Hippocampal formation (tissue), 2 donors: ENCODE results near the gene AK8.
"Not testable (repeated sequence)": the region's sequence is repeated elsewhere in the genome, so short reads cannot be mapped to it uniquely, and the experiment has no call there.

ENCODE experiments used
- DNase-seq, 2 donors: peaks; one replicate each; lab custom pipeline; 2025; lab: John Stamatoyannopoulos, UW

Gene AK8

GRCh38 chr9:132742821-132743311 lies 135.2 kb downstream of the AK8 start:
- no peak for DNase-seq

GRCh38 chr9:132740526-132741309 lies 137.4 kb downstream of the AK8 start:
- DNase-seq = no peak

DNA sequence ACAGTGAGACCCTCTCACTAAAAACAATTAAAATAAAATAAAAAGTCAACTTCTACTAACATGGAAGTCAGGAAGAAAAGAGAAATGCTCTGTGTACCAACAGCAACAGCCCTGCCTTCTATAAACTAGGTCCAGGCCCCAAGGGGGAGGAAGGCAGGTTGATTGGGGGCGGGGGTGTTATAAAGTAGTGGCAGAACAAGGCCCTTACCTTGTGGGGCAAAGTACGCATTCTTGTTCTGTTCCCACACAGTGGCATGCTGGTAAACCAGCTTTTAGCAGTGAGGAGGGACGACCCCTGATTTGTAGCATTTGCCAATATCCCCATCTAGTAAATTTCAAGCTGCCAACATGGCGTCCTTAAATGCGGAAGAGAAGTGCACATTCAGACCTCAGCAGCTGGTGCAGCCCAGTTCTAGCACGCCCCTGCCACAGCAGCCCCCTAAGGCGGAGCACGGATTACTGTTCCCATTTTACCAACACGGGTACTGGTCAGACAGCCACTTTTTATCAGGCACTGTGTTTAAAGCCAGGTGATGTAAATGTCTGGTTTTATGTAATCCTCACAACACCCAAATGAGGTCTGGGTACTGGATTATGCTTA lies 138.3 kb downstream of the AK8 start:
- DNase-seq = no peak

DNA sequence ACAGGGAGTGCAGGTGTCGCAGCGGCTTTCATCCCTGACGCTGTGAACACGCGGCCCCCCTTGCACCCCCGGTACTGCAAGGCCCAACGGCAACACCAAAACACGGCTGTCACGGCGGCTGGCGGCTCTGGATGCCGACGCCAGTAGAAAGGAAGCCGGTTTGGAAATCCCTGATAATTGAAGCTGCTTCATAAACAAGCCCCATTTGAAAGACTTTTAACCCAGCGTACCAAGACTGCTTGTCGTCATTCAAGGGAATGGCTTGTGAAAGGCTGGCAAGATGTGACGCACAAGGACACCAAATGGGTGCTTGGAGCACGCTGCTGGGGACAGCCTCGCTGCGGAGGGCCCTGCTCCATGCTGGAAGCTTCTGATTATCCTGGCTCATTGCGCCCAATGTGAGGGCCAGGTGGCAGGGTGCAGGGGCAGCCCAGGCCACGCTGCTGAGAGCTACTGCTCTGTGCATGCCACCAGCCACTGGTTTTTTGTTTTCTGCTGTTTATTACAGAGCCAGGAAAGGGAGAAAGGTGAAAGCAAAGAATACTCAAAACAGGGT lies 144.7 kb downstream of the AK8 start:
- DNase-seq = no peak

DNA sequence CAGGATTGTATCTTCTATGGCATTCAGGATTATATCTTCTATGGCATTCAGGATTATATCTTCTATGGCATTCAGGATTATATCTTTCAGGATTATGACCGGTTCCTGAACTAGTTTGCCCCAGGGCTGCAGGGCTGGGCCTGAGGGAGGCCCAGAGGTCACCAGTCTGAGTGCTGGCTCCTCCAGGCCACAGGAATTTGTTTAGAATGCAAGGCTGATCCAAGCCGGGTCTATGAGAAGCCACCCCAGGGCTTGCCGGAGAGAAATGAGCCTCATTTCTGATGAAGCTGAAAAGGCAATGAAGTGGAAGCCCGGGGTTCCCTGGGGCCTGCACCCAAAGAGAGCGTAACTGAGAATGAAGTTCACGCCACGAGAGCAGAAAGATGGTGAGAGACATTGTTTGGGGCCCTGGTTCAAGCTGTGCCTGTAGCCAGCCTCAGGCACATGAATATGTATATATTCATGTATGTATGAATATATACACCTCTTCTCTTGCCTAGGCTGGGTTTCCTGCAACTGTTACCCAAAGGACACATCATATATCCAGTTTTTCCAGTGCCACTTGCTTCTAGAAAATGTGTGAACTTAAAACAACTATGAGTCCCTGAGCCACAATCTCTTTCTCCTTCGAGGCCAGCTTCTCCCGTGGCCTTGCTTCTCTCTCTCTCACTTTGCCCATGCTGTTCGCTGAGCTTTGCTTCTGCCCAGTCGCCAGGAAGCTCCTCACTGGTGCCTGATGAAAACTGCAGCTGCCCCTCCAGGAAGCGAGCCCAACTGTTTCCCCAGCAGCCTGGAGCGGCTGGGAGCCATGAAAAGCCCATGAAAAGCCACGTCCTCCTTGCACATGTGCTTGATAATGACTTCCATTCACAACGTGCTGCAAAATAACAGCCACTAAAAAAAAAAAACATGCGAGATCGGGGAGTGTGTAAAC lies 145.5 kb downstream of the AK8 start:
- DNase-seq = peak in 1 of 2 donors; percentile 42

DNA sequence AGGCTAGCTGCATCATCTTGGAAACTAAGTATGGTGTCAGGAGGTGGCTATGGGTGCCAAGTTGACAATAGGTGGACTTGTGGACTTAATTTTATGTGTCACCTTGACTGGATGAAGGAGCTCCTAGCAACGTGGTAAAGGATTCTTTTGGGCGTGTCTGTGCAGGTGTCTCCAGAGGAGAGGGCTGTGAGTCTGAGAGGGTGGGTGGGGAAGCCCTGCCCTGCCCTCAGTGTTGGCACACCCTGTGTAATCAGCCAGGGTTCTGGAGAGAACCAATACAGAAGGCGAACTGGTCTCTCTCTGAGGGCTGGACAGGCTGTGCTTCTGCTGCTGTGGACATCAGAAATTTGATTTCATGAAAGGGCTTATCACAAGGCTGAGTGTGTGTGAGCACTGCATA lies 146.9 kb downstream of the AK8 start:
- DNase-seq = no peak

DNA sequence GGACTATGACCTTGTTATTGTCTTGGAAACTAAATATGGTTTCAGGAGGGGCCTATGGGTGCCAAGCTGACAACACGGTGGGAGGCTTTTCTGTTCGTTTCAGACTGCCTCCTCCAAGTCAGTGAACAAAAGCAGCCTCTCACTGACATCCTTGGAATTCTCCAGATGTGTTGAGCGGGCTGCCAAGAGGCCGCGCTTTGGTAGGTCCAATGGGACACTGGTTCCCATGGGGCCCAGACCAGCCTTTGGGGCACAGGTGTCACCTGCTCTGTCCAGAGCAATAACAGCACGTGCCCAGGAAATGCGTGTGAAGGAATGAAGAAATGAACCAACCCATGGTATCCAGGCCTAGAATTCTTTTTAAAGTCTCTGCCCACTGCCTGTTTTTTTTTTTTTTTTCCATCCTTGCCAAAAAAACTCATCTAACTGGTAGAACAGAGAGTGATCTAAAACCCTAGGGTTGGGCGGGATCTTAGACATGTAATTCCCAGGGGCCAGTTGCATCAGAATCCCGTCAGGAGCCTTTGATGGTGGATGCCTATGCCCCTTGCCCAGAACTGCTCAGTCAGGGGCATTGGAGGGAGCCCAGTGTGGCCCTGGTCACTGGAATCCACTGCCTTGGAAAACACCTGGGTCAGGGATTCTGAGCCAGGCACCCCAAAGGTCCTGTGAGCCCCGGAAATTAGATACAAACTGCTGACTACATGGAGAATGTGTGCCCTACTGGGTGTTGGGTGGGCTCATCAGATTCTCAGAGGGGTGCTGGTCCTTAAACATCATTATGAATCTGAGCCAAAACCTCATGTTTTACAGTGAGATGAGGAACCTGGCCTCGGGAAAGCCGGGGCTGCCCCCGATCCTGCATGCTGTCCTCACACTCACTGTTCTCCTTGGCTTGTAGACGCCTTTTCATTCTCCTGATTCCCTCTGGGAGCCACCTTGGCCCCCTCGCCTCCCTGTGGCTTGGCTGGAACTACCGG lies 147.7 kb downstream of the AK8 start:
- DNase-seq = no peak

DNA sequence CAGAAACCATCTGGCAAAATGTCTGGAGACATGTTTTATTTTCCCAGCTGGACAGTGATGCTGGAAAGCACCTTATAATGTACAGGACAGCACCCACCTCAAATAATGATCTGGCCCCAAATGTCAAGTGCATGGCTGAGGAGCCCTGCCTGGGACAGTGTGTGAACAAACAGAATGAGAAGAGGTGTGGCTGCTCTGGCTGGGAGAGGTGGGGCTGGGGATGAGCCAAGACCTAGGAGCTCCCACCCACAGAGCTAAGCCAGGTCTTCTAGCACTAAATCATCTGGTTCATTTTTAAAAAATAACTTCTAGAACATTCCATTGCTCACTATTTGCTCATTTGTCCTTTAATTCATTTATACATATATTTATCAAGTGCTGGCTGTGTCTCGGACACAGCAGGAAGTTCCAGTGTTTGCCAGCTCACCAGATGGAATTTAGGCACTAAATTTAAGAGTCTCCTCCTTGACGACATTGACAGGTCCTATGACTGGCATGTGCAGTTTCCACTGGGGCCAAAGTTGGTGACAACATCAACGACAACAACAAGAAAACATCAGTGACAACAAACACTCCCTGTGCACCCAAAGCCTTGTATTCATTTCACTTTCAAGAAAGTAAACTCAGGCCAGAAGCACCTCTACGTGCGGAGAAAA lies 148.7 kb downstream of the AK8 start:
- no peak for DNase-seq

DNA sequence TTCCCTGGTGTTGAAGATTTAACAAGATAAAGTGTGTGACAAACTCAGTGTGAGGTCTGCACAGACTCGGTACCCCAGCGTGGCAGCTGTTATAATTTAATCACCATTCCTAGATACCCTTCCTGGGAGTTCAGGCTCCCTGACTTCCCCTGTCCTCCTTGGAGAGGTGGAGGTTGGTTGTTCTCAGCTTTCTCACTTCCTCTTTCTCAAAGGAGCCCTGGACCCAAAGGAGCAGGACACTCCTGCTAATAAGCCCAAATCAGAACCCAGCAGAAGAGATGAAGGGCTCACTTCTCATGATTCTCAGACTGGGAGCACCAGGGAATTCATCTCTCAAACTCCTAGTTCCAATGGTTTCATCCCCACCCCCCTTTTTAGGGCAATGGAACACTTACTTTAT lies 149.6 kb downstream of the AK8 start:
- DNase-seq = no peak

GRCh38 chr9:132728071-132728470 lies 150.0 kb downstream of the AK8 start:
- no peak for DNase-seq

- no peak for DNase-seq
These were observed 151.4 kb downstream of the AK8 start for GRCh38 chr9:132726576-132727130.

GRCh38 chr9:132725306-132725705 lies 152.8 kb downstream of the AK8 start:
- DNase-seq = no peak

DNA sequence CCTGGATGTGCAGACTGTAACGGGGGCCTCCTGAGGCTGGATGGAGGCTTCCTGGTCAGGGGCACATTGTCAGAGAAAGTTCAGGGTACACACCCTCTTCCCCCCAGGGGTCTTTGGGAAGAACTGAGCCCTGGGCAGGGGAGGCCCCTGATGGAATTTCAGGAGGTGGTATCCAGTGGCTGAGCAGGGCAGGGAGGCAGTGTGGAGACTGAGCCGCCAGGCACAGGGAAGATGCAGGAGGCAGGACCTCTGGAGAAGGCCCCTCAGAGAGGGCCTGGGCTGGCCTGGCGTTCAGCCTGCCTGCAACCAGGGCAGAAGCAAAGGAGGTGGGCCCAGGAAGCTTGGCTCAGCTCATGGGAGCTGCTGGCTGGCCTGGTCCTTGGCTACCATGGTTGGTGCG lies 154.3 kb downstream of the AK8 start:
- no peak for DNase-seq

- DNase-seq = no peak
These were observed 155.5 kb downstream of the AK8 start for GRCh38 chr9:132722564-132723065.

DNA sequence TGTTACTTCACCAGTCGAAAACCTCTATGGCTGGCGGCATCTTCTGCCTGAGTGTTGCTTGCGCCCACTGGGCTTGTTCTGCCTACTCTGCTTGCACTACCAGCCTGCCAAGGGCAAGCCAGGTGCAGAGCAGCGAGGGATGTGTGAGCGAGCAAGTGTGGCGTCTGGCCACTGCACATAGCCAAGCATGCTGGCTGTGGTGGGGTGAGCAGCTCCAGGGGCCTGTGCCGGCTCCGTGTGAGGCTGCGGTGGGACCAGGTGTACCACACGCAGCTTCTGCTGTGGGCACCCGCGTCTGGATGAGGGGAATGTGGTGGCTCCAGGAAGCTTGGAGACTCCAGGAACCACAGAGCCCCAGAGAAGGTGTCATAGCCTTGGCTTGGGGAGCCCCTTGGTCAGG lies 156.4 kb downstream of the AK8 start:
- DNase-seq = no peak

DNA sequence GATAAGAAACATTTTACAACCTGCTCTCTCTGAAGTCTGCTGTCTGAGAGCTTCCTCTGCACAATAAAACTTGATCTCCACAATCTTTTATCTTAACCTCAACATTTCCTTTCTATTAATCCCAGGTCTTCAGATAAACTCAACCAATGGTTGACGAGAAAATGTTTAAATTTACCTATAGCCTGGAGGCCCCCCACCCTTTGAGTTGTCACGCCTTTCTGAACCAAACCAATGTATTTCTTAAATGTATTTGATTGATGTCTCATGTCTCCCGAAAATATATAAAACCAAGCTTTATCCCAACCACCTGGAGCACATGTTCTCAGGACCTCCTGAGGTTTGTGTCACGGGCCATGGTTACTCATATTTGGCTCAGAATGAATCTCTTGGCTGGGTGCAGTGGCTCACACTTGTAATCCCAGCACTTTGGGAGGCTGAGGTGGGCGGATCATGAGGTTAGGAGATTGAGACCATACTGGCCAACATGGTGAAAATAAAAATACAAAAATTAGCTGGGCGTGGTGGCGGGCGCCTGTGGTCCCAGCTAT lies 159.6 kb downstream of the AK8 start:
- not testable (repeated sequence) for DNase-seq

DNA sequence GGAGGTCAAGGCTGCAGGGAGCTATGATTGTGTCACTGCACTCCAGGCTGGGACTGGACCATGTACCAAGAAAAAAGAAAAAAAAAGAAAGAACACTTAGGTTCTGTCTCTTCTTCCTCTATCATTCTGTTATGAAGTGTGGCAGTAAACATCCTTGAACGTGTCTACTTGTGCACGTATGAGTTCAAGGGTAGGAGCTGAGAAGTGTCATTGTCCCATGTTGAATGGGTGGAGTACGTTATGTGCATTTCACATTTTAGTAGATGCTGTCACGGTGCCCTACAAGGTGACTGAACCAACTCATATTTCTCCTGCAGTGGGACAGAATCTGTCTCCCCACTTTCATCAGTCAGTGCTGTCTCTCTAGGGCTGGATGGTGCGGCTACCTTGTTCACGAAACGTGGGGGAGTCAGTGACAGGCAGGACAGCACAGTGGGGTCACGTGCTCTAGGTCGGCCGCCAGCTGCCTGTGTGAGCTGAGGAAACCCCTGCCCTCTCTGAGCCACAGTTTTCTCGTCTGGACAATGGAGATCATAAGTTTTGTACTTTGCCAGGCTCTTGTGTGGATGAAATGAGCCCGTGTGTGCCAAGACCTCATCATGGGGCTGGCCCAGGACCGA lies 160.6 kb downstream of the AK8 start:
- no peak for DNase-seq

GRCh38 chr9:132716007-132716406 lies 162.1 kb downstream of the AK8 start:
- DNase-seq = no peak

GRCh38 chr9:132712753-132713152 lies 165.3 kb downstream of the AK8 start:
- no peak for DNase-seq
